DMS79 treated with DMSO at 0.1 percent for 48 hours (cell line): ENCODE data around the gene ADRA1B.
"Not testable (repeated sequence)": the region's sequence is repeated elsewhere in the genome, so short reads cannot be mapped to it uniquely, and the experiment has no call there.

Source experiments
- DNase-seq: peaks from one replicate; lab custom pipeline; 2025; lab: John Stamatoyannopoulos, UW

The ADRA1B gene

DNA sequence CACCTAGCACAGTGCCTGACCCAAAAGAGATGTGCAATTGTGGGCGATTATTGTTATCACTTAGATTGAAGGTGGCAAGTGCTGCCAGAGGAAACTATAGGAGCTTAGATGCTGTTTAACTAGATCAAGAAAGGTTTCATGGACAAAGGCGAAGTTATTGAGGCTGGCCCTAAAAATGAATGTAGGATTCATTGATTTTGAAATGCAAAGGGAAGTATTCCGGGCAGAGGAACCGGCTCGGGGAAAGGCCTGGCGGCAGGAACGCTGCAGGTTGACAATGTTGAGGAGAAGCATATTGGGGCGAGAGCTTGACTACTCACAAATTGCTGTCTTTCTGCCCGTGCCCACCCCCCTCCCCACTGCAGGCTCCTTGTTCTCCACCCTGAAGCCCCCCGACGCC lies 55.2 kb downstream of the ADRA1B start:
- DNase-seq: no peak

DNA sequence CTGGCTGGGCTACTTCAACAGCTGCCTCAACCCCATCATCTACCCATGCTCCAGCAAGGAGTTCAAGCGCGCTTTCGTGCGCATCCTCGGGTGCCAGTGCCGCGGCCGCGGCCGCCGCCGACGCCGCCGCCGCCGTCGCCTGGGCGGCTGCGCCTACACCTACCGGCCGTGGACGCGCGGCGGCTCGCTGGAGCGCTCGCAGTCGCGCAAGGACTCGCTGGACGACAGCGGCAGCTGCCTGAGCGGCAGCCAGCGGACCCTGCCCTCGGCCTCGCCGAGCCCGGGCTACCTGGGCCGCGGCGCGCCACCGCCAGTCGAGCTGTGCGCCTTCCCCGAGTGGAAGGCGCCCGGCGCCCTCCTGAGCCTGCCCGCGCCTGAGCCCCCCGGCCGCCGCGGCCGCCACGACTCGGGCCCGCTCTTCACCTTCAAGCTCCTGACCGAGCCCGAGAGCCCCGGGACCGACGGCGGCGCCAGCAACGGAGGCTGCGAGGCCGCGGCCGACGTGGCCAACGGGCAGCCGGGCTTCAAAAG lies 55.7 kb downstream of the ADRA1B start:
- DNase-seq: no peak

DNA sequence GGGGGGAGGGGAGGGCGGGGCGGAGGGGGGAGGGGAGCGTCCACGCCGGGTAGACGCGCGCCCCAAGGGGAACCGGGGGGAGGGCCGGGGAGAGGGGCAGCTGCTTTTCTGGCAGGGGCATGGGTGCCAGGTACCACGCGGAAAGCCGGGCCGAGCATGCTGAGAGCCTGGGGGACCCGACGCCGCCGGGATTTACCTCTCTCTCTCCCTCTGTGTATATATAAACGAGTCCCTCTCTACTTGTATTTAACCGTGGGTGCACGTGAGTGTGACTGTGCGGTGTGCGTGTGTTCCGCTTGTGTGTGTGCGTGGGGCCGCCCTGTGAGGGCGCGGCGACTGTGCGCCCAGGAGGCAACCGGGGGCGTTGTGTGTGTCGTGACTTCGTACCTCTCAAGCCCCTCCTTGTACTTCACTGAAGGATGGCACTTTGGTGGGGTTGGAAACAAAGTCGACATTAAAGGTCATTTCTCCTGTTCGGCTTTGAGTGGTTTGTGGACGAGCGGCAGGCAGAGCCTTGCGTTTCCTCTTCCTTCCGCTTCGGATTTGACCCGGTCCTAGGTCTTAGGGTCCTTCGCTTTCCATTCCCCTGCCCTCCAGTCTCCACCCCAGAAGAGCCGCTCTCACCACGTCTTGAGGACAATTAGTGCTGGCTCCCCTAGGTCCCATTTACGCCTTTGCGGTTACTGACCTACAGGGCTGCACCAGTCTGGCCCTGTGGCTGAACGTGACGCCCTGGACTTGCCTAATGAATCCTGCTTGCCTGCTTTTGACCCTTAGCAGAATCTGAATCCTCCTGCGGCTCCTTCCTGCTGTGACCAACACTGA lies 56.5 kb downstream of the ADRA1B start:
- no peak for DNase-seq

DNA sequence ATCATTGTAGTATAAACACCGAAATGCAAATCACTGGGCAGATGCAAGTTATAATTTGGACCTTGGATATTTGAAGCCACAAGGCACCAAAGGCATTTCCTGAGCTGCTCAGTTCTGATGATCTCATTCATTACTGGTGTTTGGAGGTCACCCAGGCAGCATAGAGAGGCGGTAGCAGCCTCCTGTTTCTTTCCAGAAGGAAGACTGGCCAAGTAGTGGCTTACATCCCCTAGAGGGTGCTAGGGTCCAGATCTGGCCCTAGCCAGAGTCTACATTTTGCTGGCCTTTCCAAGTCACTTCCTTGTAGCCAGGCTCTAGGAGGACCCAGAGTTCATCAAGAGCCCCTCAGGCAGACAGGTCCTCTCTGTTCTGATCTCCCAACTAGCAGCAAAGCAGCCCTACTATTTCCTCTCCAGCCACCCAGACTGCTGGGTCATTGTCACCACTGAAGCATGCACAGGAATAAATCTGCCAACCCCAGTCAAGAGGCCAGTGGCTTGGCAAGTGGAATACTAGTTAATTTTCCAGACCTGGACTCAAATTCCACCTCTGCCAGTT lies 59.3 kb downstream of the ADRA1B start:
- no peak for DNase-seq

DNA sequence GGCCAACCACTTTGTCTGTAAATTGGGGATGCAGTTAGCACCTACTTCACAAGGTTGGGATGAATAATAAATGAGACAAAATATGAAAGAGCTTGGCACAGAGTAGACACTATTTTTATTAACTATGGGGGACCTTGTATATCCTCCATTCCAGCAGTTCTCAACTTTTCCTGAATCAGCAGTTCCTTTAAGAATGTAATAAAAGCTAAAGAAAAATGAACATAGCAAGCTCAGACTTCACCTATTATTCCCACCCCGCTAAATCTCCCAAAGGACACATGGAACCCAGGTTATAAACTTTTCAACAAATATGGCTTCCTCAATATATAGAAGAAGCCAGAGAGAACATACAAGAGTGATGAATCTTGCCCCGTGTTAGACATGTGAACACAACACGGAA lies 60.6 kb downstream of the ADRA1B start:
- no peak for DNase-seq

DNA sequence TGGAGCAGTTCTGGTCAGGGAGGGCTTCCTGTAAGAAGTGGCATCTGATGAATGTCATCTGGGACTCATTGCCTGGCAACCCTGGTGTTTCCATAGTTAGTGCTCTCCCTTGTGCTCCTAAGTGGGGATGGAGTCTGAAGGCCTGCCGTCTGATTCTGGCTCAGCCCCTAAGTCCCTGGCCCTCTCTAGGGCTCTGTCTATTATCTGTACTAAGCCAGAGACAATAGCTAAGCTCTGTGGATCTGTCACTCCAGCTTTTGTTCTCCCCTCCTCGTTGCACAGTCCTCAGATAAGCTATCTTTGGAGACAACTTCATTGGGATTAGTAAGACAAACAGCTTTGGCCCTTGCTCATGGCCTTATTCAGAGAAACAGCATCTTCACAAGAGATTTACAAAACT lies 62.1 kb downstream of the ADRA1B start:
- DNase-seq: no peak

DNA sequence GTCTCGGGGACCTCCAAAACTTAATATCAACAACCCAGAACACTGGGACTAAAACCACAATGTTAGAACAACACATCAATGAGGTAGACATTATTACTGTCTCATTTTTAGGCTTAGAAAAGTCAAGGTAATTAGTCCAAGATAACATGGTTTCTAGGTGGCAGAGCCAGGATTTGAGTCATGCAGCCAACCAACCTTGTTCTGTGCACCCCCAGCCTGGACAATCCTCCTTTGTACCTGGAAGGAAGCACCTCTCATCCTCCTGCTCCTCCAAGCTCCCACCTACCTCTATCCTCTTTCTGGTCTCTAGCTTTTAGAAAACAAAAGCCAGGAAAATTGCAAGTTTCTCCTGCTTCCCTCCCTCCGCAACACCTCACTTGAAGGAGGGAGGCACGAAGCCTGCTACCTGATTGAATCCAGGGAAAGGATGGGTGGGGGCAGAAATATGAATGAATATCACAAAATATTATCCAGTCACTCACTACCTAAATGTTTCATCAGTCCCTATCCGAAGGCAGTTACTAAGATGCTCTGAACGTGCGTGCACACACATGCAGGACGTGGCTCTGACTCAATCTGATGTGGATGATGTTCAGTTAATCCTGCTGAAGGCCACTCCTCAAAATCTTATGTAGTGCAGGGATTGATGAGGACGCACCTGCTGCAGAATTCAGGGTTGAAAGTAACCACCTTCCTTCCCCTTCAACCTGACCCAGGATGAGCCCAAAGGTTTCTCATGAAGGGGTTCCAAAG lies 66.3 kb downstream of the ADRA1B start:
- DNase-seq: no peak

DNA sequence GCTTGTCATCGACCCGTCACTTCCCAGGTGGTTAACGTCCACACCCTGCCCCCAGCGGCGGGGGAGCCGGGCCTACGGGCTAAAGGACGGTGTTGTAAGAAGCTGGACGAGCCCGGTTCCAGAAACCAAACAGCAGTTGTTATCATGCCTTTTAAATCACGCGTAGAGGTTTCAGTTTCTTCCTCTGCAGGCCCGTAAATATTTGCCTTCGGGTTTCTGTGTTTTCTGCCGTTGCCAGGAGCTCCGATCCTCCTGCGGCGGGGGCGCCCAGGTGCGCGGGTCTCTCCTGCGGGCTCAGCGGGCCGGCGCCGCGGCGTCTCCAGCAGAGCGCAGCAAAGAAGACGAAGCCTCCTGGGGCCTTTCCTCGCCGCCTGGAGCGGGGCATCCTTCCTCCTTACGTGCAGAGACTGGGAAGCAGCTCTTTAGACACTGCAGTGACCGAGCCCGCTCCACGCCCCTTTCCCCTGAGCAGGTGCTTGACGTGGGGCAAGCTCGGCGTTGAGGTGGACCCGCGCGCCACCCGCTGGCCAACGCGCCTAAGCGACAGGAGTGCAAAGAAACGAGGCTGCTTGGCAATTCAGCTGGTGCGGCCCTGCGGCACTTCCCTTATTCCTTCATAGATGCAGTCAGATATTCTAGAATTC lies 70.9 kb downstream of the ADRA1B start:
- peak; percentile 41 for DNase-seq

DNA sequence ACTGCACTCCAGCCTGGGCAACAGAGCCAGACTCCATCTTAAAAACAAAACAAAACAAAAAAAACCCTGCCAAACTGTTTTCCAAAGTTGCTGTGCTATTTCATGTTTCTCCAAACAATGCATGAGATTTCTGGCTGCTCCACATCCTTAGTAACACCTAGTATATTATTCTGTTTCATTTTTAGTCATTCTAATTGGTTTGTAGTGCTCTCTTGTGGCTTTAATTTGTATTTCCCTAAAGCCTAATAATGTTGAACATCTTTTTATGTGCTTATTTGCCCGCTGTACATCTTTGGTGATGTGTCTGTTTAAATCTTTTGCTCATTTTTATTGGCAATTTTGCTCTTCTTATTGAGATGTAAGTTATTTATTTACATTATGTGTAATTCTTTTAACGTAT lies 74.2 kb downstream of the ADRA1B start:
- no peak for DNase-seq

DNA sequence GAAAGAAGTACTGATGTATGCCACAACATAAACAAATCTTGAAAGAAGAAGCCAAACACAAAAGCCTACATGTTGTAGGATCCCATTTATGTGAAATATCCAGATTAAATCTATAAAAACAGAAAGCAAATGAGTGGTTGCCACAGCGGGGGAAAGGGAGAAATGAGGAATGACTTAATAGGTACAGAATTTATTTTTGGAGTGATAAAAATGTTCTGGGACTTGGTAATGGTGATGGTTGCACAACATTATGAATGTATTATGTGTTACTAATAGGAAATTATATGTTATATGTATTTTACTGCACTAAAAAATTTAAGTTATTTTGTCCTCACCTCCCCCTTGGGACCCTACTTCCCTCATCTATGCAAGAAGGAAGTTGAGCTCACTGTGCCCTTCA lies 76.3 kb downstream of the ADRA1B start:
- DNase-seq: no peak

DNA sequence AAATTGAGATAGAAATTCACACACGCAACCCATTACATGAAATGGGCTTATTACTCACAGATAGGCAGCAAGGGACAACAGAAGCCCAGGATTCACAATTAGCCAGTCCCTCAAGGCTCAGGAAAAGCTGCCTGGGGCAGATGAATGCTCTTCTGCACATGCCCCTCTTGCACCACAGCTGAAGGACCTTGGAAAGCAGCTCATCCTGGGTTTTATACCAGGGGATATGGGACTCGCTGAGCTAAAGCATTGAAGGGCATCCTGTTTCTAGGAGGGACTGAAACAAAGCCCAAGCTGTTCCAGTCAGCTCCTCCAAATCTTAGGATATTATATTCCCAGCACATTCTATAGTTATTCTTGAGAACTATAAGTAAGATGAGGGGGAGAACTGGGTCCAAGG lies 76.9 kb downstream of the ADRA1B start:
- no peak for DNase-seq

DNA sequence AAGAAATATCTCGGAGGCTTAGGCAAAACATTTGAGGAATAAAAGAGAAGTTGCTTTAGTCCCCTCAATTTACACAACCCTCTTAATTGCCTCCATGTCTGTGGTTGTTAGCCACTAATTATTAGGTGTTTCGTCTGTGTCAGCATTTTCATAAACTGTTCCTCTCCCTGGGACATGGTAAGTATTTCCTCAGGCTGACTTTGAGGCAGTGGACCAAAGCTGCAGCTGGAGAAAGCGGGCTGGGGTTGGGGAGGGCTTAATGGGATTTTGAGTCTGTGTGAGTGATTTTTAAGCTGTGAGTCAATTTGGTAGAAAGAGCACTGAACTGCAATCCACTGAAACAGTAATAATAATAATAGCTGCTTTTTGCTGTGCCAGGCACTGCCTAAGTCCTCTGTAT lies 79.6 kb downstream of the ADRA1B start:
- no peak for DNase-seq

DNA sequence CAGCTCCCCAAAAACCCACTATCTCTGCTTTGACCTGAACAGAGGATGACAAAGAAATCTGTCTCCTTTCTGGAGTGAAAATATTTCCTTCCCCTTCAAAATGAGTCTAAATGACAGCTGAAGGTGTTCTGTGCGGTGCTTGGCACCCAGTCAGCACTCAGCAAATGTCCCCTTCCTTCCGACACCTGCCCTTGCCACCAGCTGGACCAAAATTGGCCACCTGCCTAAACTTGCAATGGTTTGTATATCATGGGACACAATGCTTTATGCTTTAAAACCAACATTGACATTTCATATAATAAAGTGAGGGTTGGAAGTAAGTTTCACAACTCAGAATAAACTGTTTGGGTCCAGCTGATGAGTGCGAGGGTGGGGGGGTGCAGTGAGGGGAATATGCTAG lies 85.2 kb downstream of the ADRA1B start:
- peak; percentile 2 for DNase-seq

DNA sequence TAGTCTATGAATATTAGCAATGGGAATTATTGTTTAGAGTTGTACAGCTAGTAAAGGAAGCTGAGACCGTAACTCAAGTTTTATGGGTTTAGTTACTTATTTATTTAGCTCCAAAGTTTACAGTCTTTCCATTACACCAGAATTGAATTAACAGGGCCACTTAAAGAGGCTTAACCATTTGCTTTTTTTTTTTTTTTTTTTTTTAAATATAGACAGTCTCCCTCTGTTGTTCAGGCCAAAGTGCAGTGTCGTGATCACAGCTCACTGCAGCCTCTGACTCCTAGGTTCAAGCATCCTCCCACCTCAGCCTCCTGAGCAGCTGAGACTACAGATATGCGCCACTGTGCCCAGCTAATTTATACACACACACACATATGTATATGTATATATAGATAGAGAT lies 91.2 kb downstream of the ADRA1B start:
- no peak for DNase-seq

DNA sequence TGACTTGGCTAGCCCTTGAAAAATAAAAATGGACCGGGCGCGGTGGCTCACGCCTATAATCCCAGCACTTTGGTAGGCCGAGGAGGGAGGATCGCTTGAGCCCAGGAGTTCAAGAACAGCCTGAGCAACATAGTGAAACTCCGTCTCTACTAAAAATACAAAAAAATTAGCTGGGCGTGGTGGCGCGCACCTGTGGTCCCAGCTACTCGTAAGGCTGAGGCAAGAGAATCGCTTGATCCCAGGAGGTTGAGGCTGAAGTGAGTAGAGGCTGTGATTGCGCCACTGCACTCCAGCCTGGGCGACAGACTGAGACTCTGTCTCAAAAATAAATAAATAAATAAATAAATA lies 92.2 kb downstream of the ADRA1B start:
- not testable (repeated sequence) for DNase-seq

DNA sequence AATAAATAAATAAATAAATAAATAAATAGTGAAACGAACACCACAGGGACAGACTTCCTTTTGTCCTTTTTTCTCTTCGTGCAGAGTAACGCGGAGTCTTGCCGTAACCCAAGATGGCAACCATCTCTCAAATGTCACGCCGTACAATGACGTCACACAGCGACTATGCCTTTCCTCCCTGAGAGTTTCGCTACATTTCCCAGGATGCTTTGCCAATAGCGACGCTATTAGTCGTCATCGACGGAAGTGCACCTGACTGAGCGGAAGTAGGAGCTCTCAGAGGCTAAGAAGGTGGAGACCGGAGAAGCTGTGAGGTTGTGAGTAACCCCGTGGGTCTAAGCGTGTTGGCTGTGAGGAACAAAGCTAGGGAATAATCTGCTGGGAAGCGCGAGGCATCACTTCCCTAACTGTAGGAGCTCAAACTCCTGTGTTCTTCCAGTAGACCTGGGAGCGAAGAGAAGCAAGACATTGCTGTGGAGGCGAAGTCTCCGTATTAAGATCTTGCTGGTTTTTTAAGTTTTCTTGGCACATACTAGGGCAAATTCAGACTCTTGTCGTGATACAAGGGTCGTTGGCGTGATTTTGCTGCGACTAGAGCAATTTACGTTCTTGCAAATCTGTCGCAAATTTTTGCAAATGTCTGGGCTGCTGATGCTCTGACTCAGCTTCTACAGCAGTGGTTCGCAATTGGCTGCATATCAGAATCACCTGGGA lies 92.8 kb downstream of the ADRA1B start, which contains the start of gene TTC1:
Gene TTC1 (plus strand): TSS at position 263 of the 714 bp plus-strand sequence. CDS start 1,390 bp downstream, outside the sequence.
- peak; percentile 90 for DNase-seq

DNA sequence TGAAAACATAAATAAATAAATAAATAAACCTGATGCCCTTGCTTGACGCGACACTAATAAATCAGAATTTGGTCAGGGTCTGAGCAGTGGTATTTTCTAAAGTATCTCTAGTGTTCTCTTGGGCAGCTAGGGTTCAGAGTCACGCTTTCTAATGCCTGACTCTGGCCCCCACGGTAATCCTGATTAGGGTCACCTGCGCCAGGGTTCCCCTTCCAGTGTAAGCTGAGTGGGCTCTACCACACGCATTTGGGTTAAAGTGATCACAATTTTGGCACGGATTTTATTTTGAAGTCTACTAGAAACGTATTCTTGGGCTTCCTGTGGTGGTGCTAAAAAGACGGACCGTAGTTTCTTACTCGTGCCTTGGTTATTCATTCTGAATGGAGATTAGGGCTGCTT lies 93.3 kb downstream of the ADRA1B start:
- no peak for DNase-seq

DNA sequence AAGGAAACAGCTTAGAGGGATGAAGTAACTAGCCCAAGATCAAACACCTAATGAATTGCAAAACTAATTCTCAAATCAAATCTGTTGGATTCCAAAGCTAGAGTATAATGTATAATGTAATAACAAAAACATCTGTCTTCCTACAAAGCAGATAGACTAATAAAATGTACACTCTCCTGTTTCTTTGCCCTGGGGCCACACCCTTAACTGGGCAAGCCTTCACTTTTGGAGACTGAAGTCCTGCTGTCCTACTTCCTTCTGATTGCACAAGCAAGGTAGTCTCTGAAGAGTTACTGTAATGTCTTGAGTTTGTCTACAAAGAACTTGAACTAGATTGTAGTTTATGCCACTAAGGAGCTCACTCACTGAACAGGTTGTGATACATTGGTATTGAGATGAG lies 95.2 kb downstream of the ADRA1B start:
- DNase-seq: no peak

DNA sequence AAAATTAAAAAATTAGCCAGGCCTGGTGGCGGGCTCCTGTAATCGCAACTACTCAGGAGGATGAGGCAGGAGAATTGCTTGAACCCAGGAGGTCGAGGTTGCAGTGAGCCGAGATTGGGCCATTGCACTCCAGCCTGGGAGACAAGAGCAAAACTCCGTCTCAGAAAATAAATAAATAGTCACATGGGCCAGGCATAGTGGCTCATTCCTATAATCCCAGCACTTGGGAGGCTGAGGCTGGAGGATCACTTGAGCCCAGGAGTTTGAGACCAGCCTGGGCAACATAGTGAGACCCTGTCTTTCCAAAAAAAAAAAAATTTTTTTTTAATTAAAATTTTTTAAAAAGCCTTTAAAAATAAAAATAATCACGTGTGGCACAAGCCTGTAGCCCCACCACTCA lies 97.9 kb downstream of the ADRA1B start:
- not testable (repeated sequence) for DNase-seq

DNA sequence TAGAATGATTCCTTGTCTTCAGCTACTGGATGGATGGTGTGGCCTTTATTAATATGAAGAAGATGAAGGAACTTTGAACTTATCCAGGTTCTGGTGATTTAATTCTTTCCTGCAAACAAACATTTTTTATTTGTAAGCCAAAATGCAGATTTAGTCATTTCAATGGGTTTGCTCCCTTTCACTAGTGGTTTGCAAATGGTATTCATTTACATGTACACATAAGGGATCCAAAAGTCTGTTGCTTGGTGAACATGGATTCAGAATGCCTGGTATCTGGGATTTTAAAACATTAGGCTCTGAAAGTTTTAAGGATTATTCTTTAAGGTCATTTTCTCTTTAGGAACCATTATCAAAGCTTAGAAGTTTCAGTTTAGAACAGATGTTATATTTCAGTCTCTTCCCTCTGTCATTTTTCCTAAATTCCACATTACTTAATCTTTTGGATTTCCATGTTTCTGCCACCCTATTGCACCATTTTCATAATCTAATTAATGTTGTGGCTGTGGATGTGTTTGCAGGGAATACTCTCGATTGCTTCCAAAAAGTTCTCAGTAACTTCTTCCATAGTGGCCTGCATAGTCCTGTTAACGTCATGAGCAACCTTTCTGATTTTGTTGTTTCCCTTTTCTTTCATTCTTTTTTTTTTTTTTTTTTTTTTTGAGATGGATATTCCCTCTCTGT lies 102.8 kb downstream of the ADRA1B start:
- DNase-seq: no peak

DNA sequence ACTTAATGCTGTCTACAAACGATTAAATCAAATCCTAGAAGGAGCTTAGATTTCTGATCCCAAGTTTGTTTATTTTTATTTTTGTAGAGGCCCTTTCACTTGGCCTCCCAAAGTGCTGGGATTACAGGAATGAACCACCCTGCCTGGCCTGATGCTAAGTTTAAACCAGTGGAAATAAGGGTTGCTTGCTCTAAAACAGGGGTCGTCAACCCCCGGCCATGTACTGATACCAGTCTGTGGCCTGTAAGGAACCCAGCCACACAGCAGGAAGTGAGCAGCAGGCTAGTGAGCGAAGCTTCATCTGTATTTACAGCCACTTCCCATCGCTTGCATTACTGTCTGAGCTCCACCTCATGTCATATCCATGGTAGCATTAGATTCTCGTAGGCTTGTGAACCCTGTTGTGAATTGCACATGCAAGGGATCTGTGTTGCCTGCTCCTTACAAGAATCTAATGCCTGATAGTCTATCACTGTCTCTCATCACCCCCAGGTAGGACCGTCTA lies 104.0 kb downstream of the ADRA1B start:
- no peak for DNase-seq
